ENCODE results near the gene FAAP24. TPM values are rescaled to one million over a fixed set of nuclear protein-coding genes. Genes with fewer than 3 reads are reported as not detected.
"Not testable (repeated sequence)": the region's sequence is repeated elsewhere in the genome, so short reads cannot be mapped to it uniquely, and the experiment has no call there.

The FAAP24 gene, protein sequence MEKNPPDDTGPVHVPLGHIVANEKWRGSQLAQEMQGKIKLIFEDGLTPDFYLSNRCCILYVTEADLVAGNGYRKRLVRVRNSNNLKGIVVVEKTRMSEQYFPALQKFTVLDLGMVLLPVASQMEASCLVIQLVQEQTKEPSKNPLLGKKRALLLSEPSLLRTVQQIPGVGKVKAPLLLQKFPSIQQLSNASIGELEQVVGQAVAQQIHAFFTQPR
- total RNA-seq (2014; rRNA removed; shearing (Covaris generic)) = 3.2 and 4.1 TPM in 2 replicates
- 3.7 and 4.1 TPM in 2 replicates for polyA plus RNA-seq (2015; cell fraction: cytosol; rRNA removed)
- polyA plus RNA-seq (2015; cell fraction: nucleus; rRNA removed) = 0.67 and 1.9 TPM in 2 replicates

DNA sequence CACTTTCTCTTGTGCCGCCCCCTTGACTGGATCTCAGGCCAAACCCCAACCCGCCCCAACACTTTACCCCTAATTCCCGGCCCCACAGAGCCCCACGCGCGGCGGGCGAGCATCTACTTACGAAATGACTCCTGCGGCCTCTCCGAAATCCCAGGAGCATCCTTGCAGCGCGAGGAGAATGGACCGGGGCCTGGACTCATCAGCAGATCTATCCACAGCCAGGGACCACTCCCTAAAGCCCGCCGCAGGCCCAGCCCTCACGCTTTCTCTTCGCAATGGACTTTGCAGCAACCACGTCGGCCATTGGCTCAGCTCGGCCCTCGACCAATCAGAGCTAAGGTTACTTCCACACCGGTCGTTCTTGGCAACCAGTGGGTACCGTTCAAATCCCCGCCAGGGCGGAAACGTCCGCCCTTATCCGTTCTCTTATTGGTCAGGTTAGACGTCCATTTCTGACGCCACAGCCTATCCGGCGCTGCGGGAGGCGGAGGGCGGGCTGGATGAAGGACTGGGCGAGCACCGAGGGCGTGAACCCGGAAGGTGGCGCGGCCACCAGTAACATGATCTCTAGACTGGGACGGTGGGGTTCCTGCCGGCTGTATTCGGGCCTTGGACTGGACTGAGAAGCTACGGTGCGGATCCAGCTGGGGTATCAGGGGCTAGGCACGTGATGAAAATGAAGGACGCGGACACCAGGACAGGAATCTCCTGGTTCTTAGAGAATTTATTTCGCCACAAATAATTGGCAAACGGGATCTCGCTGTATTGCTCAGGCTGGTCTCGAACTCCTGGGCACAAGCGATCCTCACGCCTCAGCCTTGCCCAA is at the start of gene FAAP24, which contains the start of gene CEP89:
FAAP24 (plus strand) TSS at position 528 of the 826 bp plus-strand sequence. CDS start 955 bp downstream, outside the sequence.
CEP89 (minus strand) TSS at position 244 of the 826 bp plus-strand sequence; CDS start at position 160, 84 bp downstream.
- peak; percentile 99 for DNase-seq (ENCODE audit: low read depth)

DNA sequence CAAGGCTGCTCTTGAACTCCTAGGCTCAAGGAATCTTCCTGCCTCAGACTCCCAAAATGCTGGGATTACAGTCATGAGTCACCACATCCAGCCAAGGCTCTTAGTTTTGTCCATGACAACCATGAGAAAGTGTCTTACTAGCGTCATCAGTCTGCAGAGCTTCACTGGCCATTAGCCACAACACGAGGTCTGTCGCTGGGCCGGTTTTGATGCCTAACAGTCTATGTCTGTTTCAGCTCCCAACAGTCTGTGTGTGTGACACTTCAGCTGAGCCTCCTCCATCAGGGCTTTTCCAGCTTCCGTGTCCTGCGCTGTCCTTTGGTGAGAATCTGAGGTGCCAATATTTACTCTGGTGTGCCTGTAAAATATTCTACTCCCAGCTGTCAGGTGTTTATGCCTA is 47.8 kb upstream of the FAAP24 start:
- DNase-seq (ENCODE audit: low read depth) = peak; percentile 18

DNA sequence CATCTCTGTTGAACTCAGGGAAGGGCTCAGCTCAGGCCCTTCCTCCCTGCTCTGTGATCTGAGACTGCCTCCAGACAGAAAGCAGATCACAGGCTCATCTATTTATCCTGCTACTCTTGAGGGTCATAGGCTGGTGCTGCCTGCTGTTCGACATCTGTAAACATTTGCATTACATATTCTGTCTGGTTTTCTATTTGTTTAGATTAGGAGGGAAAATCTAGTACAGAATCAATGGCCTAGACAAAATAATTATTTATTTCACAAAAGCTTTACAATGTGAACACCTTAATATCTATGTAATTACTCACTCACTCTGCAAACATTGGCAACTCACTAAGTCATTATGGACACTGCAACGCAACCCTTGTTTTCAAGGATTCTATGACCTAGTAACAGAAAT is 43.2 kb upstream of the FAAP24 start:
- DNase-seq (ENCODE audit: low read depth) = no peak

DNA sequence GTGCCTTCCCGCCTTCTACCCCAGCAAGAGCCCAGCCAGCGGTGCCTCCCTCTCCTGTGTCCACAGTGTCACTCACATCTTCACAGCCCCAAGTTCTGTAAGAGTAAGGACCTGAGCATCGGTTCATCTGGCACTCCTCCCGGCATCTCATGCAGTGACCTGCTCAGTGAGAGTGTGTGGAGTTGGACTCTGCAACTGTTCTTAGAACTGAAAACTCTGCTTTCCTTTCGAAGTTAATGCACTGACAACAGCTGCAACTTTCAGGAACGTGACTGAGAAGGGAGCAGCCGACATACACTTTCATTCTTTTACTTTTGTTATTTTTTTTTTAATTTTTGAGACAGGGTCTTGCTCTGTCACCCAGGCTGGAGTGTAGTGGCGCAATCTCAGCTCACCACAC is 41.5 kb upstream of the FAAP24 start:
- no peak for DNase-seq (ENCODE audit: low read depth)

DNA sequence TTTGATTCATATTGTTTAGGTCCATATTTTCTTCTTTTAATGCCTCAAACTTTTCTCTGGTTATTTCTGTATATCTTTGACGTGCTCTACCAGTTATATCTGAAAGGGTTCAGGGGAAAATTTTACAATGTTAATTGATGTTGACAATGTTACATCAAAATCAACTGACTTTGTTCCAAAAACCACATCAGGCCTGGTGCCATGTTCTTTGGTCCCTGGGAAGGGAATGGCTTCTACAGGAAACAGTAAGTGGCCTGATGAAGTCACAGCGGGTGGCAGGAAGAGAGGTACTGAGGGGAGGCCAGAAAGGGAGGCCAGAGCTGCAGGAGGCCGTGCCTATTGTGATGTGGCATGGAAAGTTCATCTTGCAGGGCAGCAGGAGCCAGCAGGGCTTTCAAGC is 38.5 kb upstream of the FAAP24 start:
- DNase-seq (ENCODE audit: low read depth) = no peak

DNA sequence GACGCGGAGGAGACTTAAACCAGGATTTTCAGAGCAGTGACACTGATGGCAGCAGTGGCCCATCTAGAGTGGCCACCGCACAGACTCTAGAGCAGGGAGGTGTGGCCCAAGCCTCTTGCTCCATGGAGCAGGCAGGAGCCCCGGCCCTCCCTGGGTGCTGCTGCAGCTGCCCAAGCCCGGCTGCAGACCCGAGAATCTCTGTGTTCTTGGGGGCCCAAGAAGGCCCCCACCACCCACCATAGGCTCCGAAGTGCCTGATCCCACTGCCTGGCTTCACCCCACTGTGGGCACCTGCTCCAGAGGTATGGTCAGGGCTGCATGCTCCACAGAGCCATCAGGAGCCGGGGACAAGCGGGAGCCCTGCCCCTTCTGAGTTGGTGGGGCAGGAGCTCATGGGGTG is 36.4 kb upstream of the FAAP24 start:
- no peak for DNase-seq (ENCODE audit: low read depth)

DNA sequence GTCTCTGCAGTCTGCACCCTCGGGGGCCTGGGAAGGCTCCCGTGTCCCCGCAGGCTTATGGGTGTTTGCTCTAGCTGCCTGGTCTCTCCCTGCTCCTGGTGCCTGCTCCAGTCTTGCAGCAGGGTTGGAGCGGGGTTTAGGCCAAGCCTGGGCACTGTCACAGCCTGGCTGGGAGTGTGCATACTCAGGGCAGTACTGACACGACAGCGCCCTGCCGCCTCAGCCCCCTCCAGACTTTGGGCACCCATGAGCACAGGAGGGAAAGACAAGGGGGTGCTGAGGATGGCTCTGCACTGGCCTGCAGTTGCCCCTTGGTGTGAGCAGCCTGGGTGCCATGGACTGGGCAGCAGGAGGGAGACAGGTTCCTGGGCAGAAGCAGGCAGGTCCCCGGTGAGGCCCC is 36.0 kb upstream of the FAAP24 start:
- DNase-seq (ENCODE audit: low read depth) = no peak

DNA sequence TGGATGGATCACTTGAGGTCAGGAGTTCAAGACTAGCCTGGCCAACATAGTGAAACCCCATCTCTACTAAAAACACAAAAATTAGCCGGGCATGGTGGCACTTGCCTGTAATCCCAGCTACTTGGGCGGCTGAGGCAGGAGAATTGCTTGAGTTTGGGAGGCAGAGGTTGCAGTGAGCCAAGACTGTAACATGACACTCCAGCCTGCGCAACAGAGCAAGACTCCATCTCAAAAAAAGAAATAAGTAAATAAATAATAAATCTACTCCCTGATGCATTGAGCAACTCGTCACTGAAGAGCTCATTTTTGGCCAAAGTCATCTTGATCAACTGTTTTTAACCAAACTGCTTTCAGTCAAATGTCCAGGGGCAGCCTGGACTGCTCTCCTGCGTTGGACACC is 30.8 kb upstream of the FAAP24 start:
- not testable (repeated sequence) for DNase-seq (ENCODE audit: low read depth)

DNA sequence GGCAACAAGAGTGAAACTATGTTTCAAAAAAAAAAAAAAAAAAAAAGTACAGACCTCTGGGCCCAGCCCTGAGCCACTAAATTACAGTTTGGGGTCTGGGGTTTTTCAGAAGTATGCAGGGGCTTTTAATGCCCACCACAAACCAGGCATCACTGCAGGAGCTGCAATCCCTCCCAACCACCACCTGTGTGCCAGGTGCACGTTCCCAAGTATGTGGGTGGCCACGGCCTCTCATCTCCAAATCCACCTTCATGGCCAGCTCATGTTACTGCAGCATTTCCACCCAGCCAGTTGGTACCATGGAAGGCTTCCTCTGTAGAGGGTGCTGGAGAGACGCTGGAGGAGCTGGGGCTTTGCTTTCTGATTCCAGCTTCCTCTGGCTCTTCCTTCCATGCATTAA is 26.8 kb upstream of the FAAP24 start:
- no peak for DNase-seq (ENCODE audit: low read depth)

DNA sequence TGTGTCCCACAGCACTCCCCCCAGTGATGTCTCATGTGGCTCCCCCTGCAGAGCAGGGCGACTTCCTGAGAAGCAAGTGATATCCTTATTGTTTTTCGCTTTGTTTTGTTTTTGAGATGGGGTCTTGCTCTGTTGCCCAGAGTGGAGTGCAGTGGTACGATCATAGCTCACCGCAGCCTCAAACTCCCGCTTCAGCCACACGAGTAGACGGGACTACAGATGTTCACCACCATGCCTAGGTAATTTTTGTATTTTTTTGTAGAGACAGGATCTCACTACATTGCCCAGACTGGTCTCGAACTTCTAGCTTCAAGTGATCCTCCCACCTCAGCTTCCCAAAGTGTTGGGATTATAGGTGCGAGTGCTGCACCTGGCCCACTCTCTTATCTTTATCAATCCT is 5.3 kb upstream of the FAAP24 start:
- DNase-seq (ENCODE audit: low read depth) = no peak

DNA sequence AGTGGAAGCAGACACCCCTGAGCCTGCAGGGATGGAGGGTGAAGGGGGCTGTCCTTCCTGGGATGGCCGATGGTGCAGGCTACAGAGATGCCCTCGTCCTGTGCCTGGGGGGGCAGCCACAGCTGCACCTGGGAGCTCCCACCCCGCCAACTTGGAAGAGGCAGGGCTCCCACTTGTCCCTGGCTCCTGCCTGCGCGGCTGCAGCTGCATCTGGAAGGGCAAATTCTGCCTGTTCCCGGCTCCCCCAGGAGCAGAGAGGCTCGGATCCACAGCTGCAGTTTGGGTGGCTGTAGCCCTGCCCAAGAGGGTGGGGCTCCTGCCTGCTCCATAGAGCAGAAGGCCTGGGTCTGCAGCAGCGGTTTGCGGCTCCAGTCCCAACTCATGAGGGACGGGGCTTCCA is 2.5 kb upstream of the FAAP24 start:
- DNase-seq (ENCODE audit: low read depth) = no peak

DNA sequence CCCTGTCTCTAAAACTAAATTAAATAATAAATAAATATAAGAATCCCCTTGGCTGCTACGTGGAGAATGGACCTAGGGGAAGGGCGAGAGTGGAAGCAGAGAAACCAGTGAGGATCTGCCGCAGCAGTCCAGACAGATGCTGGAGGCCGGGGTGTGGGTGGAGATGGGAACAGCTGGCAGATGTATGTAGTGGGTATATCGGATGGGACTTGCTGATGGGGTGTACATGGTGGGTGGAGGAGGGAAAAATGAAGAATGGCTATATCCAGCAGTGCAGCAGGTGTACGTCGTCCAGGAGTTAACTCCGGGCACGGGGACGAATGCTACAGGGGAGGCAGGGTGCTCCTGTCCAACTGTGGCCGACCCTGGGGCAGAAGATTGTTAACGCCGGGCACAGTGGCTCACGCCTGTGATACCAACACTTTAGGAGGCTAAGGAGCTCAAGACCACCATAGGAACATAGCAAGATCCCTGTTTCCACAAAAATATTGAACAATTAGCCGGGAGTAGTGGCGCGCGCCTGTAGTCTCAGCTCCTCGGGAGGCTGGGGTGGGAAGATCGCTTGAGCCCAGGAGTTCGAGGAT is 938 bp upstream of the FAAP24 start:
- no peak for DNase-seq (ENCODE audit: low read depth)

DNA sequence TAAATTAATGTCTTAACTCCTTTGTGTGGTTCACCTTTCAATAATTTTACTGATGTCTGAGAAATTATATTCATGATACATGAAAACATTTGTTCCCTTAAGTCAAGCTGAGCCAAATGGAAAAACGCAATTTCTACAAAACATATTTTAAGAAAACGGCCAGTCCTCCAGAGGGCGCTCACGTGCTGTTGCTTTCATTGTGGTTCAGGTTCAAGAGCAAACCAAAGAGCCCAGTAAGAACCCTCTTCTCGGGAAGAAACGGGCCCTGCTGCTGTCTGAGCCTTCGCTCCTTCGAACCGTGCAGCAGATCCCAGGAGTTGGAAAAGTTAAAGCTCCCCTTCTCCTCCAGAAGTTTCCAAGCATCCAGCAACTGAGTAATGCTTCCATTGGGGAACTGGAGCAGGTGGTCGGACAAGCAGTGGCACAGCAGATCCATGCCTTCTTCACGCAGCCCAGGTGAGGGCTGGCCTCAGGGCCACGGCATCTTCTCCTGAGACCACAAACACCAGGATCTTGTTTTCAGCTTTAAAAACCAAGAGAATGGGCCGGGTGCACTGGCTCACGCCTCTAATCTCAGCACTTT is 4.3 kb downstream of the FAAP24 start:
- DNase-seq (ENCODE audit: low read depth) = peak; percentile 58

DNA sequence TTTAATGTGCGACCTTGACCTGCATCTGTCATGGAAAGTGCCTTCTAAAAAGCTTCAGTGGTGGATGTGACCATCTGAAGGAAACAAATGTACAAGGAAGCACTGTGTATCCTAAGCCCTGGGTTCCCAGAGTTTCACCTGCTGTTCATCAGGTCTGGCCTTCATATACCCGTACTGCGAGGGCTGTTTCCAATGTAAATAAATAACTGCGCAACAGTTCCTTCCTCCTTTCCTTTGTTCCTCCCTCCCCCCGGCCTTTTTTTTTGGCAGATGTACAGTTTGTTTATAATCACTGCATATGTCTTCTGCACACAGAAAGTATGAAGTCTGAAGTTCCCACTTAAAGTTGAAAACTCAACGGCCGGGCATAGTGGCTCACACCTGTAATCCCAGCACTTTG is 5.2 kb downstream of the FAAP24 start:
- DNase-seq (ENCODE audit: low read depth) = no peak

DNA sequence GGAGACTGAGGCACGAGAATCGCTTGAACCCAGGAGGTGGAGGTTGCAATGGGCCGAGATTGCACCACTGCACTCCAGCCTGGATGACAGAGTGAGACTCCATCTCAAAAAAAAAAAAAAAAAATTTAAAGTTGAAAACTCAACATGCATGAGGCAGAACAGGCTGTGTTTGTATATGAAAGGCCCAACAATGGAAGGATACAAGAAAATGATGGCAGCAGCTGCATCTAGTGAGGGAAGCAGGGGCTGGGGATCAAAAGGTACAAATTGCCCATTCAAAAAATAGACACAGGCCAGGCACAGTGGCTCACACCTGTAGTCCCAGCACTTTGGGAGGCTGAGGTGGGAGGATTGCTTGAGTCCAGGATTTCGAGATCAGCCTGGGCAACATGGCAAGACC is 5.8 kb downstream of the FAAP24 start:
- DNase-seq (ENCODE audit: low read depth) = not testable (repeated sequence)

DNA sequence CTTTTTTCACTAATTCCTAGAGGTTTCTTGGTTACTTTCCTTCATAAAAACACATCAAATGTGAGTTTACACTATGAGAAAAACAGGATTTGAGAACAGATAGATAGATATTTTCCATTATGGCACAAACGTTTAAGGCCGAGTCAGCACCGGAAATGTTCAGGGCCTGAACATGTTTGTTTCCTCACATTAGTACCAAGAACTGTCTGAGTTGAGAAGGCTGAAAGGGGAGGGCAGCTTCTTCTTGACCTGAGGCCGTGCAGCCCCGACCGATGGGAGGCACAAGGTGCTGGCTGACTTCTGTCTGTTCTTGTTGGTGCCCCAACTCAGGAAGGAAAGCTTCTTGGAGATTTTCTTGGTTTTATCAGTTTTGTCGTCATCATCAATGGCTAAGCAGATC is 7.8 kb downstream of the FAAP24 start:
- not testable (repeated sequence) for DNase-seq (ENCODE audit: low read depth)

DNA sequence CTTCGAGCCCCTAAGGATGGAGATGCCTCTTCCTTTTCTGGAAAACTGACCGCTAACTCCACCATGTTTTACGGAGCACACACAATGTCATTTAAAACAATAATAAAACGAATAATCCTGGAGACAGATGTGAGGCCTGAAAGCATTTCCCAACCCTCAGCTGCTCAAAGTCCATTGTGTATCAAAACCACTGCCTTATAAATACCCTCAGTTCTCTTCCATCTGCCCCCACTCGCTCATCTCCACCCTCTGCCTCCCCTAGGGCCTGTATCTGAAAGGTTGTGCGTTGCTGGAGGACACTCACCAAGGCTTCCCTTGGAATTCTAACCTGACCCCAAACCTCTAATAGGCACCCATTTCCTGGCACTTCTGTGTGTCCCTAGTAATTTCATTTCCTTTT is 10.4 kb downstream of the FAAP24 start:
- DNase-seq (ENCODE audit: low read depth) = not testable (repeated sequence)

DNA sequence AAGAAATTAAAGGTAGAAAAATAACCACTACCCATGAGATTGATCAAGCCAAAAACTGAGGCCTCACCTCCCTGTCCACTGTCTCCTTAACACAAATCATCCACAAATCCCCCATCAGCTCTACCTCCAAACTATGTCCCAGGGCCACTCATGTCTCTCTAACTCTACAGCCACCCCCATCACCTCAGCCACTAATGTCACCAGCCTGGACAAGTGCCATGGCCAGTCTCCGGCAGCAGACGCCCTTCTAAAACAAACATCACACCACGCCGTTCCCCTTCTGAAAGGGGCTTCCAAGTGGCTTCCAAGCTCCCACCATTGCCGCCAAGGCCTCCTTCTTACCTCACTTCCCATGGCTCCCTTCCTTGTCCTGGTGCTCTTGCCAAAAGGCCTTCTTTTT is 16.2 kb downstream of the FAAP24 start:
- not testable (repeated sequence) for DNase-seq (ENCODE audit: low read depth)

DNA sequence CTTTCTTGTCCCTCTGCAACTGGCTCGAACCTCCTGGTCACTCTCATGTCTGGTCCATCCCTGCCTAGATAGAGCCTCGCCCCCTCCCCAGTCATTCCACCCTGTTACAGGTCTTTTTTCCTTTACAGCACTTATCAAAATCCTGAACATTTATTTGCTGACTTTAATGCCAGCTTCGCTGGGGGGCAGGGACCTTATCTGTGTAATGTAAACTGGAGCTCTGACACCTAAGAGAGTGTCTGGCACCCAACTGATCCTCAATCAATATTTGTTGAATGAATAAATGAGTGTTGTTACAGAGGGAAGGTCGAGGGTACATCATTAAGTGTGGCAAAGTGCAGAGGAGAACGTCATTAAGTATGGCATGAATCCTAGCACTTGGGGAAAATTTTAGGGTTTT is 16.7 kb downstream of the FAAP24 start:
- DNase-seq (ENCODE audit: low read depth) = no peak

DNA sequence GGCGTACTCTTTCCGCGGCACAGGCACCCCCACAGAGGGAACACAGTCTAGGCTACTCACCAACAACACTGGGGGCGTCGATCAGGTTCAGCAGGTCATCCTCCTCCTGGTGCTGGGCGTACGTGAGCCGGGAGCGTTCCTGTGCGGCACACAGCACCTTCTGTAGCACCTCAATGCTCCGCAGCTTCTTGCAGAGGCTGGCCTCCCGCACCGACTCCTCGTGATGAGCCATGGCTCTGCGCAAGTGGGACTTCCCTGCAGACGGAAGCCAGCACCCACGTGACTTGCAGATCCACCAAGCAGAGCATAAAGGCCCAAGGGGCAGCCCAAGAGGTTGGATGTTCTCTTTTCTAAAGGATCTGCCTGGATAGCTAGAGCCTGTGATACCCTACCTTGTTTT is 23.9 kb downstream of the FAAP24 start:
- DNase-seq (ENCODE audit: low read depth) = not testable (repeated sequence)

DNA sequence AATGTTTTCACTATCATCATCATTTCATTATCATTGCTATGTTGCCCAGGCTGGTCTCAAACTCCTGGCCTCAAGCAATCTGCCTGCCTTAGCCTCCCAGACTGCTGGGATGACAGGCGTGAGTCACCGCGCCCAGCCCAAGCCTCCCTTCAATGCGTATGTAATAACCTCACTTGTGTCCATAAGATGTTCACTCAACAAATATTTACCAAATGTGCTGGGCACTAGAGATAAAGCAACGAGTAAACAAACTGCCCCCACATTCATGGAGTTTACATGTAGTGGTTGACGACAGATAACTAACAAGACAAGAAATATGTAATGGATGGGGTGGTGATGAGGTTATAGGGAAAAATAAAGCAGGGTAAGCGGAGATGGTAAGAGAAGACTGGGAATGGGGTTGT is 25.0 kb downstream of the FAAP24 start:
- DNase-seq (ENCODE audit: low read depth) = not testable (repeated sequence)

All from HT1080 (cell line).